K562 (cell line): Measurements from ENCODE around the gene PTGIS. TPM values are rescaled to one million over a fixed set of nuclear protein-coding genes. Genes with fewer than 3 reads are reported as not detected.

Experiments
- FOXA1 ChIP-seq: fragments of 450-650 bp; IDR thresholded peaks from 2 replicates; pipeline ENCODE4 v1.6.1; 2016; ENCODE audit warnings: mild to moderate bottlenecking, borderline replicate concordance
- KAT2B ChIP-seq: IDR thresholded peaks from one replicate; pipeline ENCODE4 v1.6.1; 2012; ENCODE audit warnings: low read depth, mild to moderate bottlenecking, control low read depth, inconsistent platforms, low read length, moderate library complexity
- RREB1 ChIP-seq: fragments of 250-450 bp; sonication (Bioruptor Pico); IDR thresholded peaks from 2 replicates; pipeline ENCODE4 v1.4.0; 2020
- SMARCE1 ChIP-seq: fragments of 450-650 bp; IDR thresholded peaks from 2 replicates; pipeline ENCODE4 v1.7.1; 2016; ENCODE audit warnings: mild to moderate bottlenecking
- TSHZ1 ChIP-seq: fragments of 250-450 bp; sonication (Bioruptor Pico); IDR thresholded peaks from 2 replicates; pipeline ENCODE4 v1.4.0; 2020; ENCODE audit warnings: mild to moderate bottlenecking, moderate library complexity
- polyA plus RNA-seq, 8 experiments: library from polyadenylated mRNA; depleted of rRNA in 4 of 8; stranded (reverse) in 5 of 8; unstranded in 3 of 8; fragments of >200 nt; fragmentation: Nextera tagmentation in 2 of 8; fragmentation: Illumina TruSeq in 1 of 8; extraction: Ambion mirVana in 2 of 8; extraction: Trizol in 1 of 8; gene quantifications; 2 replicates each; pipeline versions ENCODE4 v1.2.1 to v1.2.3, GENCODE V29; 2011 to 2014; ENCODE audit warnings: inconsistent platforms in 1 of 8, missing spikeins in 1 of 8
- total RNA-seq, 7 experiments: library from RNA; depleted of rRNA in 6 of 7; stranded (reverse); fragments of >200 nt in 6 of 7; fragmentation: Illumina TruSeq in 2 of 7; extraction: Trizol in 2 of 7; gene quantifications; 2 replicates each; pipeline versions ENCODE4 v1.2.1 to v1.2.3, GENCODE V29; 2011 to 2021; ENCODE audit warnings: low replicate concordance in 1 of 7

The PTGIS gene
- total and polyA plus RNA-seq, 9 of the 15 experiments (the other 6 are each of a cell fraction or from before 2014, with no cell fraction given): not detected

- TF ChIP-seq RREB1 (CRISPR knock-in tag) (no peak), SMARCE1 (no peak), TSHZ1 (CRISPR knock-in tag) (no peak), FOXA1 (no peak), KAT2B (no peak)
Measured at GRCh38 chr20:49464556-49464955, 103.4 kb downstream of the PTGIS start (continued).
